SIG-M5 treated with dmso at 0.1 percent for 504 hours (cell line): Measurements from ENCODE around the gene ISYNA1.

Source experiments
- DNase-seq: peaks from one replicate; lab custom pipeline; 2025; ENCODE audit not compliant: unreplicated experiment; lab: John Stamatoyannopoulos, UW

The ISYNA1 gene

DNA sequence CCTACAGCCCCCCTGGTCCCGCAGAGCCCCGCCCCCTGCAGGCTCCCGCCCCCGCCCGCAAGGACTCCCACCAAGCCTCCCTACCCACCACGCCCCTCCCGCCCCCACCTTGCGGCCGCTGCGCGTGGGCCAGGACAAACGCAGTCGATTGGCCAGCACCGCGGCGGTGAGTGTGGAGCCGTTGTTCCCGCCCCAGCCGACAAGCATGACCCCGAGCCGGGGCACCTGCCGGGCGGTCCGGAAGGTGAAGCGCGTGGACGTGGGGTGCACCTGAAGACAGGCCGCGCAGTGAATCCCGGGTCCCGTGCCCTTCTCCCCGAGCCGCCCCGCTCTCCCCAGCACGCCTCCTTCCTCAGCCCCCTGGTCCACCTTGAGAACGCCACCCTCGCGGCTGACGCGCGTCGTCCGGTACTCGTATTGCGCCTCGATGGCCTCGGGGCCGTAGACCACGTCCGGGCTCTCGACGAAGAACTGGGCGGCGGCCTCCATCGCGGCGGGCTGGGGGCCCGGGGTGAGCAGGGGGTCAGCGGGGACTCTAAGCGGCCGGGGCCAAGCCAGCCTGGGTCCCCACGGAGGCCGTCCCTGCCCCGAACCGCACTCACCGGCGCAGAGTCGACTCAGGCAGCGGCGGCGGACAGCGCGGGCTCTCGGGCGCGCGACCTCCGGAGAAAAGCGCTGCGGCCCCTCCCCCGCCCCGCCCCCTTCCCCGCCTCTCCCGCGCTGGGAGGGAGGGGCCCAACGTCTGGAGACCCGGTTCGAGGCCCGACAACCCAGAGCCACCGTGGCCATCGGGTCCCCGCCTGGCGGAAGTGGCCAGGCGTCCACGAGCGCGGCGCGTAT is at the start of gene ISYNA1:
ISYNA1 (minus strand) TSS at position 643 of the 840 bp plus-strand sequence; CDS start at position 489, 154 bp downstream.
- no peak for DNase-seq

DNA sequence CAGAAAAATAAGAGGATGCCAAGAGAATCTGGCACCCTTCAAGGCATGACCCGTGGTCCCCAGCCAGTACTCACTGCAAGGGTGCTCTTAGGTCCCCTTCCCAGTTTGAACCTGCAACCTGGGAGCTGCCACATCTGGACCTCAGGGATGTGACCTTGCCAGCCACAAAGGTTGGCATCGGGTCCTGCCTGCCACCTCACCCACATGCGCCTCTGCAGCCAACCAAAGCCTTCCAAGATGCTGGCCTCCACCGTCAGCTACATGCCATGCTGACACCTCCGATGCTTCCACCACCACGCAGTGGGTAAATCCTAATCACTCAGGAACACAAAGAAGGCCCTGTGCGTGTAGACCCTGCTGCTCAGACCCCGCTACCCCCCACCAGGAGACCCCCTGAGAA is 48.8 kb upstream of the ISYNA1 start:
- no peak for DNase-seq

DNA sequence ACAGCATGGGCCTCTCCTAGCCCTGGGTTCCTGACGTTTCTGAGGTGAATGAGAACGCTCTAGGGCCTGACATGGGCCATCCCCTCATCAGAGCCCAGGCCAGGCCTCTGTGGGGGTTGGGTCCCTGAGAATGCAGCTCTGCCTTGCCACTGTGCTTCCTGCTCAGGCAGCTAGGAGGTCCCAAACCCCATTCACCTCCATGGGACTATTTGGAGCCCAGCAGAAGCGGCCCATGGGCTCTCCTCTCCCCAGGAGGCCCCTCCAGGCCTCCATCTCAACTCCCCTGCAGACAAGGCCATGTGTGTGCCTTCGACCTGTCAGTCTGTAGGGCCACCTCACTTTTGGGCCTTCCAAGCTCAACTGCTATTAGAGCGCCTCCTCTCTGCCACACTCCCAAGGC is 47.1 kb upstream of the ISYNA1 start:
- DNase-seq: no peak

DNA sequence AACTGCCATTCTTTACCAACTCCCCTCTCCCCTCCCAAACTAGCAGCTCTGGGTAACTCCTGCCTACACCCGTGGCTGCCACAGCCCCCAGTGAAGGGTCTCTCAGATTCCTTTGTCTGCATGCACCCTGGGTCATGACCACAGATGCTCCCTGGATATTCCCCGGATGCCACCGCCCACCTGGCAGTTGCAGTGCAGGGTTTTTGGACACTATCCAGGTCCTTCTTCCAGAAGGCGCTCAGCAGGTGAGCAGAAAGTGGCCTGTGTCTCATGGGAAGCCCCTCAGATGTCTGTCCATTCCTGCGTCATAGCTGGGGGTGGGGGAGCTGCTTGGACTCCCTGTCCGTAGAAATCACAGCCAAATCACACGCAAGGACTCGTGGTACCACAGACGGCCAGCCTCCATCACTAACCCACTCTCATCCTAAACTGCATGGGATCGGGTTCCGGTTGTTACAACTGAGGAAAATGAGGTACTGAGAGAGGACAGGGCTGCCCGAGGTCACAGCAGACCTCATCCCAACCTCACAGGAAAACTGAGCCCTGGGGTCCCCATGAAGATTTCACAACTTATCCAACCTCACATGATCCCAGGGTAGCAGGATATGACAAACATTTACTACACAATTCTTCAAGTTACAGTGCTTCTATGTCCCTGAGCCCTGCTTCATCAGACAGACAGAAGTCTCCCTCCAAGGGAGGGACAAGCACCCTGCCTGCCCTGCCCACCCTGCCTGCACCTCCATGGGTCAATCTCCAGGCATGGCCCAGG is 45.4 kb upstream of the ISYNA1 start:
- DNase-seq: no peak

DNA sequence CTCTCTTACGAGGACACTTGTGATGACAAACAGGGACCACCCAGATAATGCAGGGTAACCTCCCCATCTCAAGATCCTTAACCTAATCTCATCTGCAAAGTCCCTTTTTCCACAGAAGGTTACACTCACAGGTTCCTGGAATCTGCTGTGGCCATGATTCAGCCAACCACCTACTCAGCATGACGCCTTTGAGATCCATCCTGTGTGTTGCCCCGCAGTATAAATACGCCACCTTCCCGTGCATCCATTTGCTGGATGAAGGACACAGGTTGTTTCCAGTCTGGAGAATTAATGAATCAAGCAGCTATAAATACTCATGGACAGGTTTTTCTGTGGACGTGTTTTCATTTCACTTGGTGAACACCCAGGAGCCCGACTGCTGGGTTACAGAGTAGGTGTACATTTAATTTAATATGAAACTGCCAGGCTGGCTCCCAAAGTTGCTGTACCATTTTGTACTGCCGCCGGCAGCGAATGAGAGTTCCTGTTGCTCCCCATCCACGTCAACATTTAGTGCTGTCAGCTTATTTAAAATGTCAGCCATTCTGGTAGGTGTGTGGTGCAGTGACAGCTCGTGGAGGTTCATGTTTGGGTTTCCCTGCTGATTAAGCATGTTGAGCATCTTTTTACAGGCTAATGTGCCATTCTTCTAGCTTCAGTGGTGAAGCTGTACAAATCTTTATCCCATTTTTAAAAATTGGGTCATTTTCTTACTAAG is 43.7 kb upstream of the ISYNA1 start:
- no peak for DNase-seq

DNA sequence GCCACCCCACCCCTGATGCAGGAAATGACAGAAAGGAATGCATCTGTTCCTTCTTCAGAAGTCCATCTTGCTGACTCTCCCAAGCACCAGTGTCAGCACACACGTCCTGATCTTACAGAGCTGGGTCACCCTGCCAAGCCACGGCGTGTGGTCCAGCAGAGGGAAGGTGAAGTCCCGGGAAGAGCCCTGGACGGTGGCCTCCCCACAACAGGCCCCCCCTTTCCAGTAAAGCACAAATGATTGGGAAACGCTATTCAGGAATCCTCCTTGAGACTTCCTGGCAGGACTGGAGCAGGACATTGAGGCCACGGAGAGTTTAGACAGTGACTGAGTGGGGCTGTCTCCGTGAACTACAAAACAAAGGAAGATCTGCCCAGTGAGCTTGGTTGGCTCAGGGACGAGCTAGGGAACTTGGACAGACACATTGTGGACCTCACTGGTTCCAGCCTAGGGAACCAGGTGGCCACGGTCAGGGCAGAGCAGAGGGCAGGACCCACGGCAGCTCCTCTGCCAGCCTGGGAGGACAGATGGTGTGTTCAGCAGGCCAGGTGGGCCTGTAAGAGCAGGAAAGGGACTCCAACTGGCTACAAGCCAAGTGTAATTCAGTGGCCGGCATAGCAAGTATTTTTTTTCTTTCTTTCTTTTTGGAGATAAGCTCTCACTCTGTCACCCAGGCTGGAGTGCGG is 42.2 kb upstream of the ISYNA1 start:
- DNase-seq: no peak

DNA sequence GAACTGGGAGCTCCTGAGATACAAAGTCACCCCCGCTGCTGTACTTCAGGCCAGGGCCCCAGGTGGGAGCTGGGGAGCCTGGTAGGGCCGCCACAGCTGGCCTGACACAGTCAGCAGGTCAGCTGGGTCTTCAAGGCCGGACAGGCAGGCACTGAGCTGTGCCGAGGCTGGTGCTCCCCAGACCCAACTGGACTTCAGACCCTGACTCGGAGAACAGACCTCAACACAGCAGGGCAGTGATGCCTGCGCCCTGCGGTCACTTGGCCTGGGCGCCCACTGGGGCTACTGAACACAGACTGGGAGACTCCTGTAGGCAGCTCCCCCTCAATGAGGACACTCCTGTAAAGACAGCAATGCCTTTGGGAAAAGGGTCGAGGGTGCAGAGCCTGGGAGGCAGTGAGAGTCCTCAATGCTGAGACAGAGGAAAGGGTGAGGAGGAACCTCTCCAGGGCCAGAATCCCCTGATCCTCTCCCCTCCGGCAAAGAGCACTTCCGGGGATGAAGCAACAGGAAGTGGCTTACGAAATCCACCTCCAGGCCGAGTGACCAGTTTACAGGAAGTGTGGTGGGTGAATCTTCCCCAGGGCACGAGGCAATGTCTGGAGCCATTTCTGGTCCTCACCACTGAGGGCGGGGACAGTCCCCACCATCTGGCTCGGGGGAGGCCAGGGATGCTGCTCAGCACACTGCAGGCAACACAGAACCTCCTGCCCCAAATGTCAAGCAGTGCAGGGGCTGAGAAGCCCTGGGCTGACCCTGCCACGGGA is 40.8 kb upstream of the ISYNA1 start:
- peak; percentile 91 for DNase-seq

DNA sequence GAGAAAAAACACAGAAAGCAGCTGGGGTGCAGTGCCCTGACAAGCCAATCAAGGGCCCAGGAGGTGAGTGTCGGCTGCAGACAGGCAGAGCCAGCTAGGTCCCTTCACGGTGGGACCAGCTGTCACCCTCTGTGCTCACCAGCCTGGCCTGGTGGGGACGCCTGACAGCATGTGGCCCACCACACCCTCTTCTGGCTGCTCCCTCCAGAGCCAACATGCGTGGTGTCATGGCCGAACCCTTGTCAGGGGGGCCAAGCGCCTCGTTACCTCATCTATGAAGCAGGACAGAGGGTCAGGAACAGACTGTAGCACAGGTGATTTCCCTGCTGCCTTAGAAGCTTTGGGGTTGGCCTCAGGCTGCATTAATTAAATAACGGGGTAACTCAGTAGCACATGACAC is 40.0 kb upstream of the ISYNA1 start:
- no peak for DNase-seq

DNA sequence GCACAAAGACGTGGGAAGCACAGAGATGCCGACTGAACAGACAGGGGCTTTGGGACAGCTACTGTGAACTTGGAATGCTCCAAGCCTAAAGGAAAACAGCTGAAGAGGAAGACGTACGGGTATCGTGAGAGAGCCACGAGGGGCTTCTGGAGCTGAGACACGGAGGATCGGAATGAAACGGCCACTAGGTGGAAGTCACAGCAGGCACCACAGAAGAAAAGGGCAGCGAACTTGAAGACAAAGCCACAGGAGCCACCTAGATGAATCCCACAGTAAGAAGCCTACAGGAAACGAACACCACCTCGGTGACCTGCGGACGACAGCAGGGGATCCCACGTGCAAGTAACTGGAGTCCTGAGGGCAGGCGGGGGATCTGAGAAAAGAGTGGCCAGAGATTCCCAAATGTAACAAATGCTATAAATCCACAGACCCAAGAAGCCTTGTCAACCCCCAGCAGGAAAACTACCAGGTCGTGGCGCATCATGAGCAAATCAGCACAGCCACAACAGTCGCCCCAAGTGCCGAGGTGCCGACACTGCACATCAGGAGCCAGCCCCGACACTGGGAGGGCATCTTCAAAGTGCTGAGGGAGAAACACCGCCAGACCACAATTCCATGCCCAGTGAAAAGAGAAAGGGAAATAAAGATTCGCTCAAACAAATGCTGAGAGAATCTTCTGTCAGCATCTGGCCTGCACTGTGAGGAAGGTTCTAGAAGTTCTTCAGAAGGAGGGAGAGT is 39.3 kb upstream of the ISYNA1 start:
- no peak for DNase-seq

DNA sequence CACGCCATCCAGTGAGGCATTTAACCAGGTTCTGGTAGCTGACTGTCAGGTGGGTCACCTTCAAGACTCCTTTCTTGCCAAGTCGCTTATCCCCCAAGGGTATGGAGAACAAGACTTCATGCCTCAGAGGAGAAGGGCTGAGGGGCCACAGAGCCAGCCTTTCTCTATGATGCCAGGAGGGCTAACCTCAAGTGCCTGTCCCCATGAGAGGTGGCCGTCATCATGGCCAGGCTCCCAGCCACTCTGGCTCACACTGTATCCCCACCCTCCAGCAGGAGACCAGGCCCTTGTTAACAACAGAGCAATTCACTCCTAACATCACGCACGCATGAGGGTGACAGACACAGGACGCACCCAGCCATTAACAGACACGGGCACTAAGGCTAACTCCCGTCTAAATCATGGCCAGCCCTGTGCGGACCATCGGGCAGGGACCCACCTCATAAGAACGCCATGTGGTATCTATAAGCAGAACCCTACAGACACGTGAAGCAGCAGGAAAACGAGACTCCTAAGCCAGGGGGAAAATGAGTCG is 38.6 kb upstream of the ISYNA1 start:
- no peak for DNase-seq

DNA sequence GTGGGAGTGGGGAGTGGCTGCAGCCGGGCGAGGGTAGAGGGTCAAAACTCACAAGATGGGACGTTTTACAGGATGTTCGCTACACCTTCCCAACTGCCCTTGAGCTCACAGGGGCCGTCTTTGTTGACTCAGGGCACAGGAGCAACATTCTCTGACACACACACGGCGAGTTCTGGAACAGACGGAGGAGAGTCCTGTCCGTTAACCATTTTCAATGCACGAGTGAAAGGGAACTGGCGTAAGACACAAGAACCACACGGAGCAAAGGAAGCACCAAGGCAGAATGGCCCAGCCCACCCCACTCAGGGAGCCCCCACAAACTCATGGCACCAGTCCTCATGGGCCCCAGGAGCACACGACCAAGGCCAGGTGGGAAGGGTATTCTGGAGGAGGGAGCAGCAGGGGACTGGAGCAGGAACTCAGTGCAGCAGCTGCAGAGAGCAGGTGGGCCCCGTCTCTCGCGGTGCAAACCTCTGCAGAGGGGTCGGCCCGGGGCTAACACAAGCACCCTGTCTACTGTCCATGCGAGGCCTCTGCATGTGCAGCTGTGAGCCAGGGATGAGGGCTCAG is 37.9 kb upstream of the ISYNA1 start:
- no peak for DNase-seq

DNA sequence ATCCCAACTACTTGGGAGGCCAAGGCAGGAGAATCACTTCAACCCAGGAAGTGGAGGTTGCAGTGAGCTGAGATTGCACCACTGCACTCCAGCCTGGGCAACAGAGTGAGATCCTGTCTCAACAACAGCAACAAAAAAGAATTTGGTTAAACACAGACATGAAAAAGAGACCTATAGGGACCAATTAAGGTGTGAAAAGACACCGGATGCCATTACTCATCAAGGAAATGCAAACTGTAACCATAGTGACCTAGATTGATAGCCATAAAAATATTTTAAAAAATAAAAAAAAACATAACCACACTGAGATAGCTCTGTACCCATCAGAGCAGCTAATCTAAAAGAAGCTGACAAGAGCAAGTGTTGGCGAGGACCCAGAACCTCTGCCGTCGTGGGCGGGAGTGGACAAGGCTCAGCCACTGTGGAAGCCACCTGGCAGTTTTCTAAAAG is 37.1 kb upstream of the ISYNA1 start:
- DNase-seq: no peak

DNA sequence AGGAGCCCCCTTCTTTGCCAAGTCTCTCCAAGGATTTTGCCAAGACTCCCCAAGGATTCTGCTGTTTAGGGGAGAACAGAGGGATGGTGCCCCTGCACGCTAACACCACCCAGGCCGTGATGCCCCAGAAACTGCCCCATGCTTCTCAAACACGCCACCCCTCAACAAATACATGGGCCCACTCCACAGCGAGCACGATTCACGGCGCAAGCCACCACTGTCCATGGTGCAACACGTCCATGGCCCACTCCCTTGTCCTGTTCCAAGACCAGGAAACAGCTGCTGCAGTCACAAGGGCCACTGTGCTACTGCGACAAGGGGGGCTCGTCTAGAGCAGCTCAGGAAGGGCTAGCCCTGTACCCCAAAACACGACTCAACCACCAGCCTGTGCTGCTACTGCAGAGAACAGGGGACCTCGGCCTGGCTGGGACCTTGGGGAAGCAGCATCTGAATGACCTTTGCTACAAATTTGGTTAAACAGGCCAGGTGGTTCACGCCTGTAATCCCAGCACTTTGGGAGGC is 36.5 kb upstream of the ISYNA1 start:
- no peak for DNase-seq

DNA sequence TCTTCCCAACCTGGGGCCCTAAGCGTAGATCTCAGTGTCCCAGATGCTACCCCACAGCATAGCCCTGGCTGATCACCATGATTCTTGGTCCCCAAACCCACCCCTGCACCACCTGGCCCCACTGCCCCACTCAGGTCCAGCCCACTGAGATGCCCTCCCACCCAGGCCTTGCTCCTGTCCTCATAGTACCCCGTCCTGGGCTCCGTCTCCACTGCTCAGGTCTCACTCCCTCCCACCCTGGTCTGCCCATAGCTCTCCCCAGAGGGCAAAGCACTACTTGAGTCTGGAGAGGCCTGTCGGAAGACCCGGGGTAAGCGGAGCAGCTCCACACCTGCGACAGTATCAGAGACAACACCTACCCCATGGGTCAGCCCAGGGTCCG is 35.8 kb upstream of the ISYNA1 start:
- DNase-seq: no peak

DNA sequence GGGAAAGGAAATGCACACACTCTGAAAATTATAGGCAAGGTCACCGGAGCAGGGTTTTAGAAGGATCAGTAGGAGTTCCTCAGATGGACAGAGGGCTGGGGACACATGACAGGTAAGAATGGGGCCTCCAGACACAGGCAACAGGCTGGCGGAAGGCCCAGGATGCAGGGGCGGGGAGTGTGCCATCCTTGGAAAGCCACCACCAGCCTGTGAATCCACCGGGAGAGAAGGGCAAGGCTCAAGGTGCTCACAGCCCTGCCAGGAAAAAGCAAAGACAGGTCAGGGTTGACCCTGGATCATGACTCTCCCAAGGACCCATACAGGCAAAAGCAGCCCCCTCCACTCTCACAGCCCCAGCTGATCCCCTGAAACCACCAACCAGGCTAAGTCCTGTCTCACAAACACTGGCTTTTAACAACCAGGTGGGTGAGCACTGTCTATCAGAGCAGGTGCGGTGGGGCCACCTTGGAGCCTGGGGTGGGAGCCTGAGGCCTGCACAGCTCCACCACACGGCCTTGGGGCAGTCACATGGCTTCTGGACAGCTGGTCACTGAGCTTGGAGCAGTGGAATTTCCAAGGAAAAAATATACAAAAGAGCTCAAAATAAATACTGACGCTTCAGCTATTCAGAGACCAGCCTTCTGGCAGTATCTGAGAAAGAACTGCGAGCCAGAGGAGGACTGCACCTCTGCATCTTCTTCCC is 35.2 kb upstream of the ISYNA1 start:
- DNase-seq: no peak

DNA sequence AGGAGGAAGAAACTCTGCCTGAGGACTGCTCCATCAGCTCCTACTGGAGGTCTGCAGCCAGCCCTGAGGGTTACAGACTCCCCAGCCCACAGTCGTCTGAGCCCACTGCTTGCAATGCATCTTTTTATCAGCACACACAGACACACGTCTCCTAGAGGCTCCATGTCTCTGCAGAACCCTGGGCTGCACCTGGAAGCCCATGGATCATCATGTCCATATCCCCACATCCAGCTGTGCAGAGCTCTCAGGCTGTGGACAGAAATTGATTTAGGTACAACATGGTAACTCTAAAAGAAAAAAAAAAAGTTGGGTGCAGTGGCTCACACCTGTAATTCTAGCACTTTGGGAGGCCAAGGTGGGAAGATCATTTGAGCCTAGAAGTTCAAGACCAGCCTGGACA is 32.9 kb upstream of the ISYNA1 start:
- DNase-seq: no peak

DNA sequence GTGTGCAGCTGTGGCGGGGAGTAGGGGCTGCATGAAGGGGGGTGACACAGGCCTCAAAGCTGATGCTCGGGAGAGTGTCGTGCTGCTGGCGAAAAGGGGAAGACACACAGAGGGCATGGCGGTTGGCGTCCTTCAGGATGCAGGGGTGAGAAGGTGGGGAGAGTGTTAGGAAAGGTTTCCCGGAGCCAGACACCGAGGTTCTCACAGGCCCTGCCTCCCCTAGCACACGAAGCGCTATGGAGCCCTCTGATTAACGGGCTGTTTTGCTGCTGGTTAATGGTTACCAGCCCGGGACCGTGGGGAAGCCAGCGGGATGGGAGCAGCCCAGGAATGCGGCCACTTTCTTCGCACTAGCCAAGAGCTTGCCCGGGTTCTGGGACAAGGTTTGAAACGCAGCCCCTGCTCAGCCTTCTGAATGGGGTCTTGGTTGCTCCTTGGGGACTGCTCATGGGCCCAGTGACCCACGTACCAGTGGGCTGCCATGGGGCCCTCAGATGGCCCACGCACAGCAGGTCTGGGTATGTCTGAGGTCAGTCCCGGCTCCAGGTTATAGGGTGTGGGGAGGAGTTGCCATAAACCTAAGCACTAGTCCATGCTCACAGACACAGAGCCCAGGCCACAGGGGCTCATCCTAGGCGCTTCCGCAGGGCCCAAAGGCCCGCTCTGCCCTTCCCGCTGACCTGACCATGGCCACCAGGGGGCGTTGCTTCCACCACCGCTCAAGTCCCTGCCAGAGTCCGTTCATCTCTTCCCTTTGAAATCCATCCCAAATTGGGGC is 31.3 kb upstream of the ISYNA1 start:
- peak; percentile 40 for DNase-seq
